Kidney tubule cell (primary cell): ENCODE data around the gene LANCL3.
A peak's percentile ranks its signal among the peaks of the same experiment; 100 is the strongest.
"Not testable (repeated sequence)": the region's sequence is repeated elsewhere in the genome, so short reads cannot be mapped to it uniquely, and the experiment has no call there.

Experiments used
- DNase-seq: peaks from one replicate; pipeline ENCODE4 v3.0.0-alpha.2; 2018; ENCODE audit warnings: low spot score

The LANCL3 gene

DNA sequence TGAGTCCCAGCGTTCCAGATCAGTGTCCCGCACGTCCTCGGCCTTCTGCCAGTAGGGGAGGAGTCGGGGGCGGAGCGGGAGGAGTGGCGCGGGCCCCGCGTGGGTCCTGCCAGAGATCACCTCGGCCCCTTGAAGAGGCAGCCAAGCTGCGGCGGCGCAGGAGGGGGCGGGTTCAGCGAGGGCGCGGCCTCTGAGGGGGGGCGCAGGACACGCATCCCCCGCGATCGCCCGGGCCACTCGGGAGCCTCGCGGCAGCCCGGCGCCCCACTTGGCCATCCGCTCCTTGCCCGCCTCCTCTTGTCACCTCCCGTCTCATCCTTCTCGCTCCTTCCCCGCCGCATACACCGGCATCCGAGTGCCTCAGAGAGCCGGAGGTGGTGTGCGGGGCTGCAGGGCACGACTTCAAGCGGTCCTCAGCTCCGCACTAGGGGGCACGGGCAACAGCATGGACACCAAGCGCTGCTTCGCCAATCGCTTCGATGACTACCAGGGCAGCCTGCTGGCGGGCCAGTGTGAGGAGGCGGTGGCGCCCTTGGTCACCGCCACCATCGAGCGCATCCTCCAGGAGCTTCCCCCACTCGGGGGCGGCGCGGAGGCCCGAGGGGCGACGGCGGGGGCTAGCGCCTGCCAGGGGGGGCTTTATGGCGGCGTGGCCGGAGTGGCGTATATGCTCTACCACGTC, at the start of gene LANCL3:
Gene LANCL3, plus strand, starts transcription at position 236 of the 682 bp plus-strand sequence. Its CDS starts 210 bp downstream, at position 446.
- not testable (repeated sequence) for DNase-seq

- not testable (repeated sequence) for DNase-seq
These were observed 47.8 kb upstream of the LANCL3 start for GRCh38 chrX:37523673-37524072.

DNA sequence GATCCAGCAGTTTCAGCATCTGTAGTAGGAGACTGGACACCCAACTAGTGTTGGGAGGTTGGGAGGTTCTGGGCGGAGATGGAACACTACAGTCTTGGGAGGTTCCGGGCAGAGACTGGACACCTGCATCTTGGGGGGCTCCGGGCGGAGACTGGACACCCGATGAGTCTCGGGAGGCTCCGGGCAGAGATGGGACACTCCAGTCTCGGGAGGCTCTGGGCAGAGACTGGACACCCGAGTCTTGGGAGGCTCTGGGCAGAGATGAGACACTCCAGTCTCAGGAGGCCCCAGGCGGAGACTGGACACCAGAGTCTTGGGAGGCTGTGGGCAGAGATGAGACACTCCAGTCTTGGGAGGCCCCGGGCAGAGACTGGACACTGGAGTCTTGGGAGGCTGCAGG, 29.5 kb upstream of the LANCL3 start:
- DNase-seq: no peak

DNA sequence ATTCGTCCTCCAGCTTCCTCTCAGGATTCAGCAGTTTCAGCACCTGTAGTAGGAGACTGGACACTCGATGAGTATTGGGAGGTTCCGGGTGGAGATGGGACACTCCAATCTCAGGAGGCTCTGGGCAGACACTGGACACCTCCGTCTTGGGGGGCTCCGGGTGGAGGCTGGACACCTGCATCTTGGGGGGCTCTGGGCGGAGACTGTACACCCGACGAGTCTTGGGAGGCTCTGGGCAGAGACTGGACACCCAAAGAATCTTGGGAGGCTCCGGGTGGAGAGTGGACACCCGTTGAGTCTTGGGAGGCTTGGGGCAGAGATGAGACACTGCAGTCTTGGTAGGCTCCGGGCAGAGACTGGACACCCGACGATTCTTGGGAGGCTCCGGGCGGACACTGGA, 28.7 kb upstream of the LANCL3 start:
- no peak for DNase-seq

DNA sequence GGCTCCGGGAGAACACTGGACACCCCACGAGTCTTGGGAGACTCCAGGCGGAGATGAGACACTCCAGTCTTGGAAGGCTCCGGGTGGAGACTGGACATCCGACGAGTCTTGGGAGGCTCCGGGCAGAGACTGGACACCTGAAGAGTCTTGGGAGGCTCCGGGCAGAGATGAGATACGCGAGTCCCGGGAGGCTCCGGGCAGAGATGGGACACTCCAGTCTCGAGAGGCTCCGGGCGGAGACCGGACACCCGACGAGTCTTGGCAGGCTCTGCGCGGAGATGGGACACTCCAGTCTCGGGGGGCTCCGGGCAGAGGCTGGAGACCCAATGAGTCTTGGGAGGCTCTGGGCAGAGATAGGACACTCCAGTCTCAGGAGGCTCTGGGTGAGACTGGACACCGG, 28.1 kb upstream of the LANCL3 start:
- no peak for DNase-seq

- not testable (repeated sequence) for DNase-seq
These were observed 26.9 kb upstream of the LANCL3 start for GRCh38 chrX:37544531-37544930.

GRCh38 chrX:37545066-37545465, 26.4 kb upstream of the LANCL3 start:
- no peak for DNase-seq

DNA sequence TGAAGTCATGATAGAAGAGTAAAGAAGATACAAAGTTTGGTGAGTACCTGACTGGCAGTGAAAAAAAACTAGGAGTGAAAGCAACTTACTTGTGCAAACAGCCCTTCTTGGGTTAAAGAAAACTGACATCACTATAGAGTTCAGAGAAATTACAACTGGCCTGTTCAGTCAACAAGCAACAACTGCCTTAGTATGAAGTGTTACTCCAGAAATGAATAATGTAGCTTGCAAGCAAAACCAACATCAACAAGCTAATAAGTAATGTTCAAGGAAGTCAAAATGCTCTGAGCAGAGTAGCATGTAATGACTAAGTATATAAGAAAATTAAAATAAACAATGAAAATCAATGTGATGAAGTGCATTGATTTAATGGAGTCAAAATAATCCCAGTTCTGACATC, 21.8 kb upstream of the LANCL3 start:
- not testable (repeated sequence) for DNase-seq

DNA sequence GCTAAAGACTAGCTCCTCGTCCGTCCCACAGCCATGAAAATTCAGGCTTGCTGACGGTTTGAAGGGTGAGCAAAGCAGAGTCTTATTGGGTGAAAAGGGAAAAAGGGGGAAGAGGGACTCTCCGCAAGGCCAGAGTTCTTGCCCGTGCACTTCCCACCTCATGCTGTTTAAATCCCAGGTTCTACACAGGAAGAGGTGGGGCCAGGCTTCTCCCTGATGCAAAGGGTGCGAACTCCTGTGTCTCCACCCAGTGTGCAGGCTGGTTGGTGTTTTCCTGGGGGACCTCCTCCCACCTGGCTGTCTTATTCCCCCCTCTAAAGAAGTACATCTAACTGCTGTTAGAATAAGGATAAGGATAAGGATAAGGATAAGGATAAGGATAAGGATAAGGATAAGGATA, 18.0 kb upstream of the LANCL3 start:
- DNase-seq: no peak

- not testable (repeated sequence) for DNase-seq
These were observed 6.2 kb upstream of the LANCL3 start for GRCh38 chrX:37565254-37565653.

DNA sequence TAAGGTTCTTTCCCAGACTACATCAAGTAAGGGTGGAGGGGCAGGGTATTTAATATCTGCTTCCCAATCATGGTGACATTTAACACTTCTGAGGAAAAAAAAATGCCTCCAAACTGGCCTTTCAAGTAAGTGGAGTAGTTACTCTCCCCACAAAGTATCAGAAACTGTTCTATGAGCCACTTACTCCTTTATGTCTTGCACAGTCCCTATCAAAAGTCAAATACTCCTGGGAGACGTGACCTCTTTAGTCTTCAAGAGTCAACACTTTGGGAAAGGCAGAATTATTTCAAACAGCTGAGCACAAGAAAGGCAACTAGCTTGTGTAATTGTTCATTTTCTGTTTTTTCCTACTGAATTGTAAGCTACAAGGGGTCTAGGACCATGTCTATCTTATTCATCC, 1.1 kb upstream of the LANCL3 start:
- not testable (repeated sequence) for DNase-seq

DNA sequence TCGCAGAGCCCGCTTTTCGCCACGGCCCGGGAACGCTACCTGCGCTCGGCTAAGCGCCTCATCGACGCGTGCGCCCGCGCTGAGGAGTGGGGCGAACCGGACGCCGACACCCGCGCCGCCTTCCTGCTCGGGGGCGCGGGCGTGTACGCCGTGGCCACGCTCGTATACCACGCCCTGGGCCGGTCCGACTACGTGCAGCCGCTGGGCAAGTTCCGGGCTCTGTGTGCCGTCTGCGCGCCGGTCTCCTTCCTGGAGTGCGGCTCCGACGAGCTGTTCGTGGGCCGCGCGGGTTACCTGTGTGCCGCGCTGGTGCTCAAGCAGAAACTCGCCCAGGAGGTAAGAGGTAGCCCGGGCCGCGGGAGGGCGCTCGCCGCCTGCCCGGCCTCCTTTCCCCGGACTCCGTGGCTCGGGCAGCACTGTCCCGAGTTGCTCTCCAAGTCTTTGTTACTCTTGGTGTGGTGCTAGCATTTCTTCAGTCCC, 687 bp downstream of the LANCL3 start:
- DNase-seq: peak; percentile 53

DNA sequence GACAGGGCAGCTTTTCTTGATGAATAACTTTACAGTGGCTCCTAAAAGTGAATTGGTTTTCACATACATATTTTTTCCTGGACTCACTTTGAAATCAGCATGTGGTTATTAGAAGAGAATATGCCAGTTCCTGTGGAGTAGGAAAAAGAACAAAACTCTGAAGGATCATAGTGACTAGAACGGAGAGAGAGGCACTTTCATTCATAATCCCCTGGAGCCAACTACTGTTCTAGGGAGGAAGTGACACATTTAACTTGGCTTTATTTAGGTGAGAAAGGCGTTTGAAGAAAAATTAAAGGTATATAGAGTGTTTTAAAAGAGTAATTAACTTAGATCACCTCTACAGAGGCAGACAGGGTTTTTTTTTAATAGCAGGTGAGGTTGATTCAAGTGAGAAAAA, 1.7 kb downstream of the LANCL3 start:
- peak; percentile 13 for DNase-seq

DNA sequence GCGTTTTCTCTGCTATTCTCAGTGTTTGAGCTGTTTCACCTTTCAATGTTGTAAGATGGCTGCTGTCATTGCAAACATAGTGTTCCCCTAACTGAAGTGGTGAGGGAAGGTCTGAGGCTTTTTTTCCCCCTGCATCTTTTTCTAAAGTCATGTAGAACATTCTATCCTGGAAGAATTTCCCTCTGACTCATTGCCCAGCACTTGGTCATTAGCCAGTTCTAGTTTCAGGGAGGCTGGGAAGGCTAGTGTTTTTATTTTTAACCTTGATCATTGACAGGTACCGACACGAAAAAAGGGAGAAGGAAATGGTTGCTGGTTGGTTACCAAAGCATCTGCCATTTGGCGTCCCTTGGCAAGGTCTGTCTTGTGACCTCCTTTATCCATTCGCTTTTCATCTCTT, 6.6 kb downstream of the LANCL3 start:
- peak; percentile 45 for DNase-seq

GRCh38 chrX:37580080-37580479, 8.6 kb downstream of the LANCL3 start:
- peak; percentile 14 for DNase-seq

DNA sequence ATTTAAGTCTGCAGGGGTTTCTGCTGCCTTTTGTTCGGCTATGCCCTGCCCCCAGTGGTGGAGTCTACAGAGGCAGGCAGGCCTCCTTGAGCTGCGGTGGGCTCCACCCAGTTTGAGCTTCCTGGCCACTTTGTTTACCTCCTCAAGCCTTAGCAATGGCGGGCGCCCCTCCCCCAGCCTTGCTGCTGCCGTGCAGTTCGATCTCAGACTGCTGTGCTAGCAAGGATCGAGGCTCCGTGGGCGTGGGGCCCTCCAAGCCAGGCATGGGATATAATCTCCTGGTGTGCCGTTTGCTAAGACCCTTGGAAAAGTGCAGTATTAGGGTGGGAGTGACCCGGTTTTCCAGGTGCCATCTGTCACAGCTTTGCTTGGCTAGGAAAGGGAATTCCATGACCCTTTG, 15.9 kb downstream of the LANCL3 start:
- DNase-seq: not testable (repeated sequence)

- DNase-seq: no peak
These were observed 18.6 kb downstream of the LANCL3 start for GRCh38 chrX:37590047-37590446.

GRCh38 chrX:37594755-37595382, 23.4 kb downstream of the LANCL3 start:
- no peak for DNase-seq

GRCh38 chrX:37599729-37600128, 28.3 kb downstream of the LANCL3 start:
- peak; percentile 19 for DNase-seq

GRCh38 chrX:37603938-37604409, 32.5 kb downstream of the LANCL3 start:
- peak; percentile 14 for DNase-seq

GRCh38 chrX:37607243-37607642, 35.8 kb downstream of the LANCL3 start:
- no peak for DNase-seq

- no peak for DNase-seq
These were observed 36.7 kb downstream of the LANCL3 start for GRCh38 chrX:37608156-37608555.

DNA sequence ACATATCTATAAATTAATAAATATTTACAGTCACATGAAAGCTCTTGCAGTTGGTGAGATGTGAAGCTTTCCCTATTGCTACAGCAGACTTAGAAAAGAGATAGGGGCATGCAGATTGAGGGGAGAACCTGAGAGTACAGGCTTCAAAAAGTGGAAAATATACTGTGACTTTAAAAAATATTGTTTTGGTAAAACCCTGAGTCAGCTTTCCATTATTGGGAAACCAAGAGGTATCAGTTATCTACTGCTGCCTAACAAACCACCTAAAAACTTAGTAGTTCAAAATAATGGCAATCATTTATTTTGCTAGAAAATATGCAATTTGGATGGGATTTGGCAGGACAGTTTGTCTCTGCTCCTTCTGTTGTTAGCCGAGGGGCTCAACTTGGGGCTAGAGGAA, 38.3 kb downstream of the LANCL3 start:
- DNase-seq: no peak

- DNase-seq: no peak
These were observed 42.5 kb downstream of the LANCL3 start for GRCh38 chrX:37613933-37614332.
